ENCODE measurements around the gene FASN. TPM values are rescaled to one million over a fixed set of nuclear protein-coding genes. Genes with fewer than 3 reads are reported as not detected.
A peak's percentile ranks its signal among the peaks of the same experiment; 100 is the strongest.

Gene FASN
- polyA plus RNA-seq, 2 of the 4 experiments (the other 2 are of a cell fraction) = 12.9 to 169 TPM

- Histone ChIP-seq H3K27ac (peak overlapping the region; percentile 59 to 96), H3K4me2 (peak overlapping the region; percentile 49), H3K9me3 (no peaks in the 10 kb centered on the region), H3K4me3 (no peak overlapping the region), H3K4me1 (peaks cover 65% of the 10 kb centered on the region)
- FAIRE-seq = no peak
- no peak for ATAC-seq
- TF ChIP-seq MAX (IDR thresholded peaks at IDR 0.05) (peak; percentile 33), PBX3 (IDR thresholded peaks at IDR 0.05) (peak; percentile 31; the same call in 1 of the 2 replicates), CEBPB (IDR thresholded peaks at IDR 0.05) (peak in 1 of 2 experiments; percentile 59; a peak in 1 of 4 replicates), HOXB13 (CRISPR knock-in tag; IDR thresholded peaks at IDR 0.05; ENCODE audit: low read depth) (no peak)
- ChIA-PET POLR2A (interaction anchor here (1.5 kb wide), 1 partner anchor 10 kb away, joined by 3 read pairs; no protein-coding TSS in a partner anchor), CTCF (interaction anchor here (0.9 to 4.1 kb wide), 3 partner anchors 64 to 83 kb away, joined by 4 to 22 read pairs (median 4); partner anchors contain the start of gene DCXR)
- no peak for DNase-seq (ENCODE audit: low read depth in 1 of 2, low spot score in 1 of 2)
- 50% methylated on average over 18 of the region's 18 CpGs for WGBS (ENCODE audit: missing lambda C conversion rate)
Measured at GRCh38 chr17:82101767-82102679, 4.0 kb upstream of the FASN start.

GRCh38 chr17:82101301-82101715, 3.3 kb upstream of the FASN start:
- Histone ChIP-seq H3K4me2 (peak overlapping the region; percentile 49), H3K4me3 (no peak overlapping the region), H3K27ac (peak overlapping the region; percentile 59 to 96; a peak in 5 of 6 replicates), H3K4me1 (peaks cover 64% of the 10 kb centered on the region), H3K9me3 (no peaks in the 10 kb centered on the region)
- ChIA-PET CTCF (interaction anchor here (0.9 to 4.1 kb wide), 4 partner anchors 64 to 82 kb away, joined by 3 to 22 read pairs (median 4); partner anchors contain the start of gene DCXR), POLR2A (interaction anchor here (1.5 kb wide), 1 partner anchor 11 kb away, joined by 3 read pairs; no protein-coding TSS in a partner anchor)
- FAIRE-seq (no peak), DNase-seq (ENCODE audit: low read depth in 1 of 2, low spot score in 1 of 2) (no peak), ATAC-seq (no peak)
- 89% methylated on average over 5 of the region's 10 CpGs for WGBS (ENCODE audit: missing lambda C conversion rate)
- TF ChIP-seq RNF2 (IDR thresholded peaks at IDR 0.05; ENCODE audit: borderline replicate concordance, low read depth) = no peak

- no peaks in the 10 kb centered on the region for H3K9me3 ChIP-seq
- ChIA-PET POLR2A (interaction anchor here (1.5 kb wide), 1 partner anchor 12 kb away, joined by 3 read pairs; no protein-coding TSS in a partner anchor), CTCF (interaction anchor here (0.7 to 4.1 kb wide), 6 partner anchors 10 to 81 kb away, joined by 3 to 22 read pairs (median 4); no protein-coding TSS in a partner anchor)
- H3K4me3 ChIP-seq = no peak overlapping the region
- peak overlapping the region in 1 of 2 experiments; percentile 96; a peak in 3 of 6 replicates for H3K27ac ChIP-seq
- H3K4me2 ChIP-seq = peak overlapping the region; percentile 91; the same call in 1 of the 3 replicates
- H3K4me1 ChIP-seq = peaks cover 64% of the 10 kb centered on the region
- 94% methylated on average over 33 of the region's 35 CpGs for WGBS (ENCODE audit: missing lambda C conversion rate)
- DNase-seq (ENCODE audit: low read depth in 1 of 2, low spot score in 1 of 2) = no peak
- FAIRE-seq = no peak
- 0 out of 2 replicates have a peak, but pooled peaks have one; percentile 18 for TF ChIP-seq POLR2A (IDR thresholded peaks at IDR 0.05; ENCODE audit: low read length)
- TF ChIP-seq PBX3 (IDR thresholded peaks at IDR 0.05) = no peak
- TF ChIP-seq JUN (IDR thresholded peaks at IDR 0.05) = peak in 1 of 2 experiments; percentile 14; a peak in 1 of 5 replicates
- no peak for TF ChIP-seq EP300 (IDR thresholded peaks at IDR 0.05)
- TF ChIP-seq ZC3H11A (IDR thresholded peaks at IDR 0.05) = no peak
- ATAC-seq = no peak
Measured at GRCh38 chr17:82100502-82101298, 2.7 kb upstream of the FASN start.

GRCh38 chr17:82098939-82099763, 1.1 kb upstream of the FASN start:
- WGBS (ENCODE audit: missing lambda C conversion rate) = 47% methylated on average over 66 of the region's 80 CpGs
- POLR2A ChIA-PET = interaction anchor here (0.6 to 2.9 kb wide), 25 partner anchors 7 to 199 kb away, joined by 3 to 33 read pairs (median 4); partner anchors contain the start of genes CENPX, DCXR, DUS1L and LRRC45
- Histone ChIP-seq H3K4me3 (peak overlapping the region; percentile 53), H3K27ac (peak overlapping the region; percentile 95 to 96), H3K9me3 (no peaks in the 10 kb centered on the region), H3K4me1 (peaks cover 62% of the 10 kb centered on the region), H3K4me2 (peak overlapping the region; percentile 91)
- no peak for DNase-seq (ENCODE audit: low read depth in 1 of 2, low spot score in 1 of 2)
- CTCF ChIA-PET = interaction anchor here (0.6 to 1.7 kb wide), 10 partner anchors 10 to 162 kb away, joined by 3 to 10 read pairs (median 4); partner anchors contain the start of genes PYCR1 and RAC3
- ATAC-seq = peak; percentile 6 to 16
- no peak for FAIRE-seq
- TF ChIP-seq BHLHE40 (IDR thresholded peaks at IDR 0.05; ENCODE audit: low read depth, low read length) (no peak), EHMT2 (IDR thresholded peaks at IDR 0.05; ENCODE audit: low read depth) (no peak), MAZ (IDR thresholded peaks at IDR 0.05; ENCODE audit: borderline replicate concordance, low read depth, low read length) (no peak), HOXB13 (CRISPR knock-in tag; IDR thresholded peaks at IDR 0.05; ENCODE audit: low read depth) (peak; percentile 96), RAD21 (conservative IDR thresholded peaks at IDR 0.05 in 1 of 2, IDR thresholded peaks at IDR 0.05 in 1 of 2) (no peak), MAFK (IDR thresholded peaks at IDR 0.05; ENCODE audit: partially characterized antibody) (no peak), POLR2AphosphoS2 (conservative IDR thresholded peaks at IDR 0.05; ENCODE audit: low read length) (no peak), NR3C1 (IDR thresholded peaks at IDR 0.05) (no peak), SREBF2 (IDR thresholded peaks at IDR 0.05) (no peak), HOXB5 (CRISPR knock-in tag; IDR thresholded peaks at IDR 0.05) (peak; percentile 93), ZFP36 (IDR thresholded peaks at IDR 0.05; ENCODE audit: borderline replicate concordance, partially characterized antibody) (no peak), RNF2 (IDR thresholded peaks at IDR 0.05; ENCODE audit: borderline replicate concordance, low read depth) (peak; percentile 63; the same call in 1 of the 2 replicates), KDM1A (IDR thresholded peaks at IDR 0.05; ENCODE audit: low read depth) (no peak), NPAS2 (CRISPR knock-in tag; IDR thresholded peaks at IDR 0.05; ENCODE audit: borderline replicate concordance) (no peak)

Measured in A549 (cell line).